Liver (tissue), 3 donors: ENCODE measurements around the gene PRG2.

ENCODE experiments used
- CTCF ChIP-seq: fragments of 150-350 bp; IDR thresholded peaks from 2 replicates; pipeline ENCODE4 v1.5.1; 2017; ENCODE audit warnings: improper control_type of control experiment, low read depth, low read length; ENCODE audit not compliant: missing input control
- FOXA1 ChIP-seq: IDR thresholded peaks from 2 replicates; pipeline ENCODE4 v1.6.1; 2016; ENCODE audit warnings: antibody characterized with exemption
- FOXA2 ChIP-seq: IDR thresholded peaks from 2 replicates; pipeline ENCODE4 v1.6.1; 2016; ENCODE audit warnings: antibody characterized with exemption
- GABPA ChIP-seq, 2 donors: IDR thresholded peaks in 1 of 2; conservative IDR thresholded peaks in 1 of 2; 2 replicates each; pipeline ENCODE4 v1.6.1; 2016; ENCODE audit warnings: antibody characterized with exemption in 2 of 2, mild to moderate bottlenecking in 1 of 2, moderate library complexity in 1 of 2
- JUND ChIP-seq, 2 donors: IDR thresholded peaks; 2 replicates each; pipeline ENCODE4 v1.6.1; 2016; ENCODE audit warnings: antibody characterized with exemption in 2 of 2
- REST ChIP-seq: IDR thresholded peaks from 2 replicates; pipeline ENCODE4 v1.6.1; 2016; ENCODE audit warnings: antibody characterized with exemption, mild to moderate bottlenecking
- SP1 ChIP-seq: IDR thresholded peaks from 2 replicates; pipeline ENCODE4 v1.6.1; 2018; ENCODE audit warnings: antibody characterized with exemption, mild to moderate bottlenecking
- TAF1 ChIP-seq: conservative IDR thresholded peaks from 2 replicates; pipeline ENCODE4 v1.6.1; 2016; ENCODE audit warnings: antibody characterized with exemption, mild to moderate bottlenecking
- YY1 ChIP-seq: IDR thresholded peaks from 2 replicates; pipeline ENCODE4 v1.6.1; 2016; ENCODE audit warnings: antibody characterized with exemption, mild to moderate bottlenecking
- ZBTB33 ChIP-seq: IDR thresholded peaks from 2 replicates; pipeline ENCODE4 v1.6.1; 2016; ENCODE audit warnings: antibody characterized with exemption
- TF ChIP-seq, protein P1 (sequence below): IDR thresholded peaks from 2 replicates; pipeline ENCODE4 v1.6.1; 2016; ENCODE audit warnings: antibody characterized with exemption
- donor health status: healthy.
- donor health status: healthy.

- TF ChIP-seq CTCF (no peak), GABPA (IDR thresholded peaks at IDR 0.05 in 1 of 2, conservative IDR thresholded peaks at IDR 0.05 in 1 of 2) (no peak), YY1 (no peak), ZBTB33 (no peak), SP1 (no peak), JUND (IDR thresholded peaks at IDR 0.05) (no peak), FOXA1 (no peak), TAF1 (no peak), FOXA2 (no peak), REST (no peak)
- TF ChIP-seq, protein P1, sequence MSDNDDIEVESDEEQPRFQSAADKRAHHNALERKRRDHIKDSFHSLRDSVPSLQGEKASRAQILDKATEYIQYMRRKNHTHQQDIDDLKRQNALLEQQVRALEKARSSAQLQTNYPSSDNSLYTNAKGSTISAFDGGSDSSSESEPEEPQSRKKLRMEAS: no peak
These were observed 49.1 kb downstream of the PRG2 start for GRCh38 chr11:57341250-57341808.
